ENCODE data around the gene TRIM47. TPM values are rescaled to one million over a fixed set of nuclear protein-coding genes. Genes with fewer than 3 reads are reported as not detected.

The TRIM47 gene
- total RNA-seq, 1 experiment from 2014 or later, result 125 TPM

GRCh38 chr17:75838410-75838809, 40.0 kb downstream of the TRIM47 start:
- POLR2A ChIA-PET, result no interaction called here
- TF ChIP-seq, protein P1, sequence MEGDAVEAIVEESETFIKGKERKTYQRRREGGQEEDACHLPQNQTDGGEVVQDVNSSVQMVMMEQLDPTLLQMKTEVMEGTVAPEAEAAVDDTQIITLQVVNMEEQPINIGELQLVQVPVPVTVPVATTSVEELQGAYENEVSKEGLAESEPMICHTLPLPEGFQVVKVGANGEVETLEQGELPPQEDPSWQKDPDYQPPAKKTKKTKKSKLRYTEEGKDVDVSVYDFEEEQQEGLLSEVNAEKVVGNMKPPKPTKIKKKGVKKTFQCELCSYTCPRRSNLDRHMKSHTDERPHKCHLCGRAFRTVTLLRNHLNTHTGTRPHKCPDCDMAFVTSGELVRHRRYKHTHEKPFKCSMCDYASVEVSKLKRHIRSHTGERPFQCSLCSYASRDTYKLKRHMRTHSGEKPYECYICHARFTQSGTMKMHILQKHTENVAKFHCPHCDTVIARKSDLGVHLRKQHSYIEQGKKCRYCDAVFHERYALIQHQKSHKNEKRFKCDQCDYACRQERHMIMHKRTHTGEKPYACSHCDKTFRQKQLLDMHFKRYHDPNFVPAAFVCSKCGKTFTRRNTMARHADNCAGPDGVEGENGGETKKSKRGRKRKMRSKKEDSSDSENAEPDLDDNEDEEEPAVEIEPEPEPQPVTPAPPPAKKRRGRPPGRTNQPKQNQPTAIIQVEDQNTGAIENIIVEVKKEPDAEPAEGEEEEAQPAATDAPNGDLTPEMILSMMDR (IDR thresholded peaks at IDR 0.05), result no peak
- TF ChIP-seq TCF7L2 (IDR thresholded peaks at IDR 0.05; ENCODE audit: low read depth, low read length), result no peak
- no TSS peak for BruUV-seq (replicated peaks)
- no peak for DNase-seq (ENCODE audit: low read depth, low spot score)
- CTCF ChIA-PET, result interaction anchor here (0.6 to 0.7 kb wide), 2 partner anchors 9 to 140 kb away, joined by 4 read pairs; no protein-coding TSS in a partner anchor
- no peak overlapping the region for H3K4me3 ChIP-seq (ENCODE audit: low read depth in 2 of 2, low read length in 2 of 2)
- no peaks in the 10 kb centered on the region for H3K9me3 ChIP-seq (ENCODE audit: control insufficient read depth, insufficient read depth, low read depth, low read length)
- in situ Hi-C loops (cut with HindIII; ENCODE audit: low pct_unique_long_range_greater_than_20kb, low sequenced_read_pairs) (no loop called here), intact Hi-C loops (cut with micrococcal nuclease; ENCODE audit: unreplicated experiment) (no loop called here)
- H3K36me3 ChIP-seq (ENCODE audit: control insufficient read depth, insufficient read depth, low read length), result no peaks in the 10 kb centered on the region
- H3K4me1 ChIP-seq (ENCODE audit: control insufficient read depth, insufficient read depth, low read length), result no peaks in the 10 kb centered on the region; the same call in 1 of the 2 replicates
- H3K27ac ChIP-seq (ENCODE audit: low read length), result no peak overlapping the region
- no peak for ATAC-seq
- no peaks in the 10 kb centered on the region for H3K27me3 ChIP-seq (ENCODE audit: control insufficient read depth, insufficient read depth, low read length)

DNA sequence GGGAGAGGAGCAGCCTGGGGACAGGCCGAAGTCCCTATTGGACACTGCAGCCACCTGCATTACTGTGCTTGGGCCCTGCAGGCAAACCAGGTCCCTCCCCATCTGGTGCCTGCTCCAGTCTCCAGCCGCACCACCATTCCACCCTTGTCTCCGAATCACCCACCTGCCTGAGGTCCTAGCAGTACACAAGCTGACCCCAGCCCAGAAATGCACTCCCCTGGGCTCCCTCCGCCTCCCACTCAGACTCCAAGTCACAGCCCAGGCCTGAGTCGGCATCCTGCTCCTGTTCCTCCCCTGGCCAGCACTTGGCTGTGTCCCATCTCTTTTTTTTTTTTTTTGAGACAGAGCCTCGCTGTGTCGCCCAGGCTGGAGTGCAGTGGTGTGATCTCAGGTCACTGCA, 40.5 kb downstream of the TRIM47 start:
- H3K4me1 ChIP-seq (ENCODE audit: control insufficient read depth, insufficient read depth, low read length), result no peaks in the 10 kb centered on the region
- in situ Hi-C loops (cut with HindIII; ENCODE audit: low pct_unique_long_range_greater_than_20kb, low sequenced_read_pairs), result no loop called here
- ATAC-seq (no peak), DNase-seq (ENCODE audit: low read depth, low spot score) (no peak)
- H3K4me3 ChIP-seq (ENCODE audit: low read depth in 2 of 2, low read length in 2 of 2), result no peak overlapping the region
- TF ChIP-seq TCF7L2 (IDR thresholded peaks at IDR 0.05; ENCODE audit: low read depth, low read length) (no peak), POLR2AphosphoS5 (IDR thresholded peaks at IDR 0.05; ENCODE audit: low read depth, low read length) (no peak), SIN3A (IDR thresholded peaks at IDR 0.05; ENCODE audit: borderline replicate concordance, insufficient read depth, low read depth, low read length) (no peak)
- TF ChIP-seq, protein P1 (IDR thresholded peaks at IDR 0.05), result no peak
- TF ChIP-seq, protein P2, sequence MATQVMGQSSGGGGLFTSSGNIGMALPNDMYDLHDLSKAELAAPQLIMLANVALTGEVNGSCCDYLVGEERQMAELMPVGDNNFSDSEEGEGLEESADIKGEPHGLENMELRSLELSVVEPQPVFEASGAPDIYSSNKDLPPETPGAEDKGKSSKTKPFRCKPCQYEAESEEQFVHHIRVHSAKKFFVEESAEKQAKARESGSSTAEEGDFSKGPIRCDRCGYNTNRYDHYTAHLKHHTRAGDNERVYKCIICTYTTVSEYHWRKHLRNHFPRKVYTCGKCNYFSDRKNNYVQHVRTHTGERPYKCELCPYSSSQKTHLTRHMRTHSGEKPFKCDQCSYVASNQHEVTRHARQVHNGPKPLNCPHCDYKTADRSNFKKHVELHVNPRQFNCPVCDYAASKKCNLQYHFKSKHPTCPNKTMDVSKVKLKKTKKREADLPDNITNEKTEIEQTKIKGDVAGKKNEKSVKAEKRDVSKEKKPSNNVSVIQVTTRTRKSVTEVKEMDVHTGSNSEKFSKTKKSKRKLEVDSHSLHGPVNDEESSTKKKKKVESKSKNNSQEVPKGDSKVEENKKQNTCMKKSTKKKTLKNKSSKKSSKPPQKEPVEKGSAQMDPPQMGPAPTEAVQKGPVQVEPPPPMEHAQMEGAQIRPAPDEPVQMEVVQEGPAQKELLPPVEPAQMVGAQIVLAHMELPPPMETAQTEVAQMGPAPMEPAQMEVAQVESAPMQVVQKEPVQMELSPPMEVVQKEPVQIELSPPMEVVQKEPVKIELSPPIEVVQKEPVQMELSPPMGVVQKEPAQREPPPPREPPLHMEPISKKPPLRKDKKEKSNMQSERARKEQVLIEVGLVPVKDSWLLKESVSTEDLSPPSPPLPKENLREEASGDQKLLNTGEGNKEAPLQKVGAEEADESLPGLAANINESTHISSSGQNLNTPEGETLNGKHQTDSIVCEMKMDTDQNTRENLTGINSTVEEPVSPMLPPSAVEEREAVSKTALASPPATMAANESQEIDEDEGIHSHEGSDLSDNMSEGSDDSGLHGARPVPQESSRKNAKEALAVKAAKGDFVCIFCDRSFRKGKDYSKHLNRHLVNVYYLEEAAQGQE (IDR thresholded peaks at IDR 0.05; ENCODE audit: insufficient read depth in 1 of 2, low read depth in 2 of 2, low read length in 1 of 2), result no peak
- BruUV-seq (replicated peaks), result no TSS peak
- POLR2A ChIA-PET, result no interaction called here
- H3K36me3 ChIP-seq (ENCODE audit: control insufficient read depth, insufficient read depth, low read length), result no peaks in the 10 kb centered on the region
- CTCF ChIA-PET, result no interaction called here
- no peaks in the 10 kb centered on the region for H3K27me3 ChIP-seq (ENCODE audit: control insufficient read depth, insufficient read depth, low read length)
- intact Hi-C loops (cut with micrococcal nuclease; ENCODE audit: unreplicated experiment), result no loop called here
- no peak overlapping the region for H3K27ac ChIP-seq (ENCODE audit: low read length)
- H3K9me3 ChIP-seq (ENCODE audit: control insufficient read depth, insufficient read depth, low read depth, low read length), result no peaks in the 10 kb centered on the region
